ENCODE measurements around the gene METRN.

Gene METRN

DNA sequence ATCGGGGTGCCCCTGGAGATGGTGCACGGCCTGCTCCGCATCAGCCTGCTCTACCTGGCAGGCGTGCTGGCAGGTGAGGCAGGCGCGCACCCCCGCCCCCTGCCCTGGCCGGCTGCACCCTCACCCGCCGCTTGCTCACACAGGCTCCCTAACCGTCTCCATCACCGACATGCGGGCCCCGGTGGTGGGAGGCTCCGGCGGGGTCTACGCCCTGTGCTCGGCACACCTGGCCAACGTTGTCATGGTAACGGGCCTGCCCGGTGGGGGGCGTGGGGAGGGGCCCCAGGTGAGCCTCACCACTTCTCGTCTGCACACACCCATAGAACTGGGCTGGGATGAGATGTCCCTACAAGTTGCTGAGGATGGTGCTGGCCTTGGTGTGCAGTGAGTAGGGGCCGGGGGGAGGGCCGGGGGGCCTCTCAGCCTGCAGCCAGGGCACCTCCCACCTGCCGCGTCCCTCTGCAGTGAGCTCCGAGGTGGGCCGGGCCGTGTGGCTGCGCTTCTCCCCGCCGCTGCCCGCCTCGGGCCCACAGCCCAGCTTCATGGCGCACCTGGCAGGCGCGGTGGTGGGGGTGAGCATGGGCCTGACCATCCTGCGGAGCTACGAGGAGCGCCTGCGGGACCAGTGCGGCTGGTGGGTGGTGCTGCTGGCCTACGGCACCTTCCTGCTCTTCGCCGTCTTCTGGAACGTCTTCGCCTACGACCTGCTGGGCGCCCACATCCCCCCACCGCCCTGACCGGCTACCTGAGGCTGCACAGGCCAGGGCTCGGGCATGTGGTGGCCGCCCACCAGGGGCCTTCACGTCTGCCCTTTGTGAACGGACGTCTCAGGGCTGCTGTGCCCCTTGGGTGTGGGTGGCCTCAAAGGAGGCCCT lies 37.4 kb upstream of the METRN start:
- peak; percentile 26 for ATAC-seq (ENCODE audit: low read depth)
- DNase-seq (ENCODE audit: low spot score), result no peak
- Histone ChIP-seq H3K4me3 (ENCODE audit: severe bottlenecking) (peak overlapping the region; percentile 26), H3K27me3 (ENCODE audit: insufficient read depth, poor library complexity, severe bottlenecking) (no peaks in the 10 kb centered on the region), H3K36me3 (ENCODE audit: low read depth) (peaks cover 31% of the 10 kb centered on the region), H3K9me3 (ENCODE audit: severe bottlenecking) (no peaks in the 10 kb centered on the region), H3K27ac (ENCODE audit: poor library complexity, severe bottlenecking) (peak overlapping the region; percentile 72), H3K4me1 (ENCODE audit: insufficient read depth, poor library complexity, severe bottlenecking) (peaks cover 21% of the 10 kb centered on the region)
- TF ChIP-seq, protein P1, sequence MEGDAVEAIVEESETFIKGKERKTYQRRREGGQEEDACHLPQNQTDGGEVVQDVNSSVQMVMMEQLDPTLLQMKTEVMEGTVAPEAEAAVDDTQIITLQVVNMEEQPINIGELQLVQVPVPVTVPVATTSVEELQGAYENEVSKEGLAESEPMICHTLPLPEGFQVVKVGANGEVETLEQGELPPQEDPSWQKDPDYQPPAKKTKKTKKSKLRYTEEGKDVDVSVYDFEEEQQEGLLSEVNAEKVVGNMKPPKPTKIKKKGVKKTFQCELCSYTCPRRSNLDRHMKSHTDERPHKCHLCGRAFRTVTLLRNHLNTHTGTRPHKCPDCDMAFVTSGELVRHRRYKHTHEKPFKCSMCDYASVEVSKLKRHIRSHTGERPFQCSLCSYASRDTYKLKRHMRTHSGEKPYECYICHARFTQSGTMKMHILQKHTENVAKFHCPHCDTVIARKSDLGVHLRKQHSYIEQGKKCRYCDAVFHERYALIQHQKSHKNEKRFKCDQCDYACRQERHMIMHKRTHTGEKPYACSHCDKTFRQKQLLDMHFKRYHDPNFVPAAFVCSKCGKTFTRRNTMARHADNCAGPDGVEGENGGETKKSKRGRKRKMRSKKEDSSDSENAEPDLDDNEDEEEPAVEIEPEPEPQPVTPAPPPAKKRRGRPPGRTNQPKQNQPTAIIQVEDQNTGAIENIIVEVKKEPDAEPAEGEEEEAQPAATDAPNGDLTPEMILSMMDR (IDR thresholded peaks at IDR 0.05; ENCODE audit: poor library complexity, severe bottlenecking), result no peak

DNA sequence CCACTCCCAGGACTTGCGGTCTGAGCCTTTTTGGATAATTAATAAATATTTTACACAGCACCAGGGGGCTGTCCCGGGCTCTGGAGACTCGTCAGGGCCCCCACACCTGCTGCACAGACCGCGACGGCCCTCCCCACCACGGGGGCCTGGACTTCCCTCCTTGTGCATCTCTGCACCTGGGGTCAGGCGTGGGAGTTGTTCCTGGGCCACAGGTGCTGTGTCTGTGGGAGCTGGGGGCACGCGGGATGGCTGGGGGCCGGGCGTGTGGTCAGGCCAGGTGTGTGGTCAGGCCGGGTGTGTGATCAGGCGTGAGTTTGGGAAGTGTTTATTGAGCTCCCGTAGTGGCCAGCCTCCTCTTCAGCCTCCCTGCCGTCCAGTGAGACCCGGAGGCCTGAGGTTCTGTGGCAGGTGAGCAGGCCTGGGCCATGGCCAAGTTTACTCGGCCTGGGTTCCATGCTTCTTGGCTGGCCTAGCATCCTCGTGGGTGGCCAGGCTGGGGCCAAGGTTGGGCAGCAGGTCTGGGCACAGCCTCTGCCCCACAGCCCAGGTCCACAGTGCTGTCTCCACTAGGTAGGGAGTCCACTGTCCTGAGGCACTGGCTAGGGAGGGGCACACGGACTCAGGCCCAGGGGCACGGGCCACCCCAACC lies 36.6 kb upstream of the METRN start:
- TF ChIP-seq, protein P1 (IDR thresholded peaks at IDR 0.05; ENCODE audit: poor library complexity, severe bottlenecking), result no peak
- Histone ChIP-seq H3K27ac (ENCODE audit: poor library complexity, severe bottlenecking) (peak overlapping the region; percentile 72), H3K27me3 (ENCODE audit: insufficient read depth, poor library complexity, severe bottlenecking) (no peaks in the 10 kb centered on the region), H3K4me3 (ENCODE audit: severe bottlenecking) (no peak overlapping the region), H3K9me3 (ENCODE audit: severe bottlenecking) (no peaks in the 10 kb centered on the region), H3K4me1 (ENCODE audit: insufficient read depth, poor library complexity, severe bottlenecking) (peaks cover 21% of the 10 kb centered on the region), H3K36me3 (ENCODE audit: low read depth) (peaks cover 33% of the 10 kb centered on the region)
- ATAC-seq (ENCODE audit: low read depth), result no peak
- DNase-seq (ENCODE audit: low spot score), result no peak

DNA sequence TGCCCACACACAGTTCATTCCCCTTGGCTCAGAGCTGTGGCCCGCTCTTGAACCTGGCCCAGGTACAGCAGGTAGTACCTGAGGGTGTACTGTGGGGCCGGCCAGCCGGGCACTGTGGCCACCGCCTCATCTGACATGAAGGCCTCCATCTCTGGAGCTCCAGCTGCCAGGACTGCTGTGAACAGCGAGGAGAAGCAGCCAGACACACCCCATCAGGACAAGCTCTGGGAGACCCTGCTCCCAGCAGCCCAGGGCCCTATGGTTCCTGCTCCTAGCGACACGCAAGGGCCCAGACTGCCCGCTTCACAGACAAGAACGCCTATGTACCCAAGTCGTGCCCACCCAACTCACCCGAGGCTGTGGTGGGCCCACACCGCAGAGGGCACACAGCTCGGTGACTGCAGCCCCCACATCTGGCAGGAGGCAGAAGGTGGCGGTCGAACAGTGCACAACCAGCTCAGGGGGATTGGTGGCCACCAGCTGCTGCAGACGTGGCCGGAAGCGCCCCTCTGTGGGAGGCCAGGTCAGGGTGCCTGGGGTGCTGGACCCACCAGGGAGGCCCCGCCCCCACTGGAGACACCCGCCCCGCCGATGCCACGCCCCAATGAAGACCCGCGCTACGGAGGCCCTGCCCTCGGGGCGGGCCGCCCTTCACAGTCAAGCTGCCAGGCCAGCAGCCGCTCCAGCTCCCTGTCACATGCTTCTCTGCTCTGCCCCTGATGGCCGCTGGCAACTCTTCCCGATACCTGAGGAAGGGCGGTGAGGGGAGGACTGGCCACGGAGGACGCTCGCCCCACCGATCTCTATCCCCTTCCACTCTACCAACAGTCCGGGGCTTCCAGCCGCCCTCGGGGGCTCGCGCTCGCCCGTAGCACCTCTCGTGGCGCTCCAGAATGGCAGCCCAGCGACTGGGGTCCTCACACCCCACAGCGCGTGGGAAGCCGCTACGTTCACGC lies 35.8 kb upstream of the METRN start:
- TF ChIP-seq, protein P1 (IDR thresholded peaks at IDR 0.05; ENCODE audit: poor library complexity, severe bottlenecking), result no peak
- Histone ChIP-seq H3K4me1 (ENCODE audit: insufficient read depth, poor library complexity, severe bottlenecking) (peaks cover 21% of the 10 kb centered on the region), H3K36me3 (ENCODE audit: low read depth) (peaks cover 29% of the 10 kb centered on the region), H3K9me3 (ENCODE audit: severe bottlenecking) (no peaks in the 10 kb centered on the region), H3K27ac (ENCODE audit: poor library complexity, severe bottlenecking) (peak overlapping the region; percentile 72), H3K4me3 (ENCODE audit: severe bottlenecking) (peak overlapping the region; percentile 34), H3K27me3 (ENCODE audit: insufficient read depth, poor library complexity, severe bottlenecking) (no peaks in the 10 kb centered on the region)
- ATAC-seq (ENCODE audit: low read depth) (no peak), DNase-seq (ENCODE audit: low spot score) (no peak)

DNA sequence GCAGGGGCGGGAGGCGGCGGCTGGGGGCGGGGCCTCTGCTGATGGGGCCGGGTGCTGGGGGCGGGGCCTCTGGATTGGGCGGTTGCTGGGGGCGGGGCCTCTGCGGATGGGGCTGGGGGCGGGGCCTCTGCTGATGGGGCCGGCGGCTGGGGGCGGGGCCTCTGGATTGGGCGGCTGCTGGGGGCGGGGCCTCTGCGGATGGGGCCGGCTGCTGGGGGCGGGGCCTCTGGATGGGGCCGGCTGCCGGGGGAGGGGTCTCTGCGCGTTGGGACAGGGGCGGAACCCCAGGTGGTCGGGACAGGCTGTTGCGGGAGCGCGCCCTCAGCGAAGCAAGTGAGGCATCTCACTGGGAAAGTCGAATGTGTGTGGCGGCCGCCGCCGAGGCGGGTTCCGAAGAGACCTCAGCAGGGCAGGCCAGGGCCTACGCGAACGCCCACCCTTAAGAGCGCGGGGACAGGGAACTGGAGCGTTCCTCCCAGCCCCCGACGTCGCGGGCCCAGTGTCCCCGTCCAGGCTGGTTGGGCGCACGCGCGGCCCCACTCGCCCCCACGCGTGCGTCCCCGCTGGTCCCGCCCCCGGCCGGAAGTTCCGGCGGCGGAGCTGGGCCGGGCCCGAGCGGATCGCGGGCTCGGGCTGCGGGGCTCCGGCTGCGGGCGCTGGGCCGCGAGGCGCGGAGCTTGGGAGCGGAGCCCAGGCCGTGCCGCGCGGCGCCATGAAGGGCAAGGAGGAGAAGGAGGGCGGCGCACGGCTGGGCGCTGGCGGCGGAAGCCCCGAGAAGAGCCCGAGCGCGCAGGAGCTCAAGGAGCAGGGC lies 34.9 kb upstream of the METRN start, which contains the start of gene STUB1:
Gene STUB1, plus strand, starts transcription at position 597 of the 811 bp plus-strand sequence. Its CDS starts 116 bp downstream, at position 713.
- Histone ChIP-seq H3K4me3 (ENCODE audit: severe bottlenecking) (peak within 1 kb of the TSS; percentile 91), H3K27me3 (ENCODE audit: insufficient read depth, poor library complexity, severe bottlenecking) (no peaks in the 10 kb centered on the region), H3K36me3 (ENCODE audit: low read depth) (peaks cover 27% of the 10 kb centered on the region), H3K4me1 (ENCODE audit: insufficient read depth, poor library complexity, severe bottlenecking) (peaks cover 21% of the 10 kb centered on the region), H3K9me3 (ENCODE audit: severe bottlenecking) (no peaks in the 10 kb centered on the region), H3K27ac (ENCODE audit: poor library complexity, severe bottlenecking) (peak within 1 kb of the TSS; percentile 72)
- DNase-seq (ENCODE audit: low spot score) (peak; percentile 92), ATAC-seq (ENCODE audit: low read depth) (peak; percentile 17)
- TF ChIP-seq, protein P1 (IDR thresholded peaks at IDR 0.05; ENCODE audit: poor library complexity, severe bottlenecking), result no peak
